ENCODE data around the gene HPS3.

The HPS3 gene

DNA sequence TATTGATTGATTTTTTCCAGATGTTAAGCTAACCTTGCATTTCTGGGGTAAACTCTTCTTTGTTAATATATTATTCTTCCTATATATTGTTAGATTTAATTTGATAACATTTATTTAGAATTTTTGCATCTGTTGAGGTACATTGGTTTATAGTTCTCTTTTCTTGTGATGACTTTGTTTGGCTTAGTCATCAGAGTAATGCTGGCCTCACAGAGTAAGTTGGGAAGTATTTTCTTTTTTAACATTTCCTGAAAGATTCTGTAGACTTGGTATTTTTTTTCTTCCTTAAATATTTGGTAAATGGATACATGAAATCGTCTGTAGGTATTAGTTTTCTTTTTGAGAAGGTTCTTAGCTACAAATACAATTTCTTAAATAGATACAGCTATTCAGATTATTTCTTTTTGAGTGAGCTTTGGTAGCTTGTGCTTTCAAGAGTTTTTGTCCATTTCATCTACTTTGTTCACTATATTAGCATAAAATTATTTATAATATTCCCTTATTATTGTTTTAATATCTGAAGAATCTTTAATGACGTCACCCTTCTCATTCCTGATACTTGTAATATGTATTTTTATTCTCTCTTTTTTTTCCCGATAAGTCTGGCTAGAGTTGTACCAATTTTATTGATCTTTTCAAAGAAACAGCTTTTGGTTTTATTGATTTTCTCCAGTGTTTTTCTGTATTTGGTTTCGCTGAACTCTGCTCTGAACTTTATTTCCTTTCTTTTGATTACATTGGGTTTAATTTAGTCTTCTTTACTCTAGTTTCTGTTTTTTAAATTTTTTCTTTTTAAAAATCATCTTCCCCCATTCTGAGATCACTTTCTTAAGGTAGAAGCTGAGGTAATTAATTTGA lies 6.5 kb upstream of the HPS3 start:
- DNase-seq (ENCODE audit: low read depth), result no peak

DNA sequence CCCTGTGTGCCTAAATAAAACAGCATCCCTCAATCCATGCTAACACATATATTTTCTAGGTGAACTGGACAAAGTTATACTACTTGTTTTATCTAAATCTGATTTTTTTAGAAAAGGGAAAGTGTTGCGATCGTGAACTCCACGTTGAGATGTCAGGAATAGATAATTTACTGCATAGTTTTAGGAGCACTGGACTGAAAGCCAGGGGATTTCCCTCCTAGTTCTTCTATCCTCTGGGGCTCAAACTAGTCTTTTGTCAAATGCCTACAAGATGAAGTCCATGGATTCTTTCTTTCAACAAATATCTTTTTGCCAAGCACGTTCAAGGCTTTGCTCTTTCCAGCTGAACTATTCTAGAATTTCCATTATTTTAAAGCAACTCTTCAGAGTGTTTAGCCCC lies 617 bp upstream of the HPS3 start:
- DNase-seq (ENCODE audit: low read depth), result no peak

DNA sequence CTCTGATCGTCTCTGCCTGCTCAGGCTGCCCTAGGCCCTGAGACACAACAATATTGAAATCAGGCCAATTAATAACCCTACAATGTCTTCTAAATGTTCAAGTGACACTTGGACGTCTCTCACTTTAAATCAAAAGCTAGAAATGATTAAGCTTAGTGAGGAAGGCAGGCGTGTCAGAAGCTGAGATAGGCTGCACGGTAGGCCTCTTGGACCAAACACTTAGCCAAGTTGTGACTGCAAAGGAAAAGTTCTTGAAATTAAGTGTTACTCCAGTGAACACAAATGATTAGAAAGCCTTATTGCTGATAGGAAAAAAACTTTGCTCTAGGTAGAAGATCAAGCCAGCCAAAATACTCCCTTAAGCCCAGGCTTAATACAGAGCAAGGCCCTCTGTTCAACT lies 2.2 kb downstream of the HPS3 start:
- no peak for DNase-seq (ENCODE audit: low read depth)

DNA sequence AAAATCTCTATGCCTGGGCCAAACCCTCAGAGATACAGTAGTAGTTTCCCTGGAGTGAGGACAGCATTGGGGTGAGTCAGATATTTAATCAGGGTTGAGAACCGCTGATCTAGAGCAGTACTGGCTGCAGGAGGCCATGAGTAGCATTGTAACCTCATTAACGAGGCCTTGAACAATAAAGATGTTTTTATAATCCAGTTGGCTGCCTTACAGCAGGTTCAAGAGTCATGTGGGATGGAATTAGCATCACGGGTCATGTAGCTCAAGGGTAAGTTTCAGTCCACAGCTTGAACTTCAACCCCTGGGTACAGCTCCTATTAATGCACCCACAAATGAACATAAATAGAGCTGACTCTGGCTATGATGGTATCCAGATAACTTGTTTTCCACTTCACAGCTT lies 5.1 kb downstream of the HPS3 start:
- DNase-seq (ENCODE audit: low read depth), result no peak

DNA sequence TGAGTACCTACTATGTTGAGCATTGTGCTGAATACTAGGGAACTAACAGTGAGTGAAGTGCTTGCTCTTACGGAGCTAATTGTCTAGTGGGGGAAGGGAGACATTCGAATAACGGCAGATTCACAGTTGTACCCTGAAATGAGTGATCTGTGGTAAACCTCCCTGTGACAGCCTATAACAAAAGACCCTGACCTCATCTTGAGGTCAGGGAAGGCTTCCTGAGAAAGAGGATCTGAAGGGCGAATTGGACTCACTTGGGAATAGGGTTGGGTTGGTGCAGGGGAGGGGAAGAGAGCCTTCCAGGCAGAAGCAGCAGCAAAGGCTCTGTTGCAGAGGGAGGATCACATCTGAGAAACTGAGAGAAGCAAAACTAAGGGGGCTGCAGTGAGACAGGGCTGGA lies 13.2 kb downstream of the HPS3 start:
- DNase-seq (ENCODE audit: low read depth), result no peak

DNA sequence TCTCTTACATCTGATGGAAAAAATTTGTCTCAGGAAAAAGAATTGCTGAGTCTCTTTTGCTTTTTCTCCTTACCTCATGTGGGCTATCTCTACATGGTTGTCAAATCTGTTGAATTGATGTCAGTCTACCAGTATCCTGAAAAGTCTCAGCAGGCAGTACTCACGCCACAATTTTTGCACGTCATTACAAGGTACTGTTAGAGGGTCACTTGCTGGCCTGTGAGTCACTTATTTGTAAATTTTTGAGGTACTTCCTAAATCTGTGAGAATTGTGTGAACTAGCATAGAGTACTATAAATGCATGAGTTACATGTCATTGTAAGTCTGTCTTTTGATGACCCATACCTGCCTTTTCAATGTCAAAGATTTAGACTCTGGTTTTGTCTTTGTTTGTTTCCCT lies 15.9 kb downstream of the HPS3 start:
- no peak for DNase-seq (ENCODE audit: low read depth)

DNA sequence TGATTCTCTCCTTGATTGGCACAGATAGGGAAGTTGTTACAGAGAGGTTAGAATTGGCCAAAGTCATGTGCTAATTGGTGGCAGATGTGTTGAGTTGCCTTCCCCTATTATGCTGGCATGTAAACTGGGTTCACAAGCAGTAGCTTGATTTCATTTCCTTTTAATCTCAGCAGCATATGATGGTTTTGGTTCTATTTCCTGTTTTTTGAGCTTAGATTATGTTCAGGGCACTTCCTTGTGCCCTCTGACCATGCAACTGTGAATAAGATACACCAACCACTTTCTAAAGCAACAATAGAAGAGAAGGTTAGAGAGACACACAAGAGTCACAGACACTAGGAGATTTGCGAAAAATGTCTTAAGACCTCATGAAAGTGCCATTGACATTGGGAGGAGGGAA lies 16.5 kb downstream of the HPS3 start:
- no peak for DNase-seq (ENCODE audit: low read depth)

DNA sequence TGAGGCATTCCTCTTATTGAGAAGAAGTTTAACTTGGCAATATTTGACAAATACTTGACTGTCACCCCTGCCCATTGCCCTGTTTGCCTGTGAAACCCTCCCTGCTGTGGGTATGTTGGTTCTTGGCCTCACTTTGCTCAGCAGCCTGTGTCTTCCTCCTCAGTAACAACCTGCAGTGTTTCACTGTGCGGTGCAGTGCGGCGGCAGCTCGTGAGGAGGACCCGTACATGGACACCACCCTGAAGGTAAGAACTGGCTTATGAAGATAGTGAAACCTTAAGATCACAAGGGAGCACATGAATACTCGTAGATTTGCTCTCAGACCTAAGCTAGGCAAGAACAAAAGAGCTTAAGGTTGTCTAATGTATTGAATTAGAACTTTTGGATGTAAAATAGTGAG lies 21.0 kb downstream of the HPS3 start:
- no peak for DNase-seq (ENCODE audit: low read depth)

DNA sequence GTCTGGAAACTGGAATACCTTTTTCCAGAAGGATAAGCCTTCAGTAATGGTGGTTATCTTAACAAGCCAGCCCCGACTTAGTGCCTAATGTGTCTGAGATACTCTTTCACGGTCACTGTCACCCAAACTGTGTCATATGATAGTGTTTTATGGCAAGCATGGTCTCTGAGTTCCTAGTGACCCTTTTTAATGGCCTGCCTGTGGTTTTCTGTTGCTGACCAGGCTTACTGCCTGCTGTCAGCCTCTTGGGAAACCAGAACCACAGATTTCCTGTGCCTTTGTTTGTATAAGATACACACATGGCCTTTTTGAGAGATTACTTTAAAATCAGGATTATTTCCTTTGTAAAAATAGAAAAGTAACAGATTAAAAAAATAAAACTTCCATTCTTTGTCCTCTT lies 22.4 kb downstream of the HPS3 start:
- DNase-seq (ENCODE audit: low read depth), result no peak

DNA sequence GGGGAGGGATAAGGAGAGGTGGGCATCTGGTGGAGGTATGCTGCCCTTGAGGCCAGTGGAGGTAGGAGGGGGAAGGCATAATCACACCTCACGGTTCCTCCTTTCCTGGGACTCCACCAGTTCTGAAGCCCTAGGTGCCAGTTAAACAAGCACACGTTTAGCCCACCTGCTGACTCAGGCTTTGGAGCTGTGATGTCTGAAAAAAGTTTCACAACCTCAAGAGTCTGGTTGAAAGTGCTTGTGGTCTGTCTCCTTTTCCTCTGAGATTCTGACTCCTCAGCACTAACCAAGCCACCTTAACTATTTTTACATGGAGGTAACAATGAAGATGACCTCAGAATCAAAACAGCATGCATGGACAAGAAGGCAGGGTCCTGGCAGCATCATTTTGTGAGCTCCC lies 23.0 kb downstream of the HPS3 start:
- no peak for DNase-seq (ENCODE audit: low read depth)

DNA sequence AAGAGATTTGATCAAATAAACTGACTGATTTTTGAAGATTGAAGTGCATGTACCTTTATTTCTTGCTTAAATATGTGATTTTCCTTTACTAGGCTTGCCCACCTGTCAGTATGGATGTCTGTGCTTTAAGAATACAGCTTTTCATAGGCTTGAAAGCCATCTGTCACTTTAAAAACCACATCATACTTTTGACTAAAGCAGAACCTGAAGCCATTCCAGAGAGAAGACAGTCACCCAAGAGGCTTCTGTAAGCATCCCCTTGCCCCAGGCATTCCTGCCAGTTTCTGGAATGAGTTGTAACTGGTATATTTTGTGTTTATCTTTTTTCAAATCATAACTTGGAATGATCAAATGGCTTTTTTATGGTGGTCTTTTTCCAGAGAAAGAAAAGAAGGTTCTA lies 24.0 kb downstream of the HPS3 start:
- DNase-seq (ENCODE audit: low read depth), result no peak

DNA sequence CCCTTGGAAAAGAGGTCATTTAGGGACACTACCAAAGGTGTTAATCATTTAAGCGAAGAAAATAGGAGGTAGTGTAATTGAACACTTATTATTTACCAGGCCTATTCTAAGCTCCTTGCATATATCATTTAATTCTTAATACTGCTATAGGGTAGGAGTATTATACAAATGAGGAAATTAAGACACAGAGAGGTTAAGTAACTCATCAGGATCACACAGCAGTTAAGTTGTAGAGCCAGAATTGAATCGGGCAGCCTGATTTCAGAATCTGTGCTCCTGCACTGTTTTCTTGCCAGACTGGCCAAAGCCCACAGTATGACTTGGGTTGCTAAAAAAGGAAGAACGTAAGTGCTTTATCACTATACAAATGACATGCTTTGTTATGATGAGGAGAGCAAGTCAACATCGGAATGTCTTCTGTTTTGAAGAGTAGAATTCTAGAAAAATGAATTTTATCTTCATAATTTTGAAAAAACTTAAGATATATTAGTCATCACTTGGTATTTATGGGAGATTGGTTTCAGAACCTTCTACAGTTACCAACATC lies 31.4 kb downstream of the HPS3 start:
- no peak for DNase-seq (ENCODE audit: low read depth)

DNA sequence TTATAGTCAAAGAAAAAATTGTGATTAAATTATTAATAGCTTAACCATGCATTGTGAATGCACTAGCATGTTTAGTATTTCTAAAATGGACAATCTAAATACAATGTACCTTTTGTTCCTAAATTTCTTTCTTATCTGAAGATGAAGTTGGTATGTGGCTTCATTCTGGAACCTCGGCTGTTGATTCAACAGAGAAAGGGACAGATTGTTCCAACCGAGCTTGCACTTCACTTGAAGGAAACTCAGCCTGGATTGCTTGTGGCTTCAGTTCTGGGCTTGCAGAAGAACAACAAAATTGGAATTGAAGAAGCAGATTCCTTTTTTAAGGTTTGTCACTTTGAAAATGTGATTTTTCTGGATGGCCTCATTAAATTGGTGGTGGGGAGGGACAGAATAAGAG lies 32.6 kb downstream of the HPS3 start:
- no peak for DNase-seq (ENCODE audit: low read depth)

DNA sequence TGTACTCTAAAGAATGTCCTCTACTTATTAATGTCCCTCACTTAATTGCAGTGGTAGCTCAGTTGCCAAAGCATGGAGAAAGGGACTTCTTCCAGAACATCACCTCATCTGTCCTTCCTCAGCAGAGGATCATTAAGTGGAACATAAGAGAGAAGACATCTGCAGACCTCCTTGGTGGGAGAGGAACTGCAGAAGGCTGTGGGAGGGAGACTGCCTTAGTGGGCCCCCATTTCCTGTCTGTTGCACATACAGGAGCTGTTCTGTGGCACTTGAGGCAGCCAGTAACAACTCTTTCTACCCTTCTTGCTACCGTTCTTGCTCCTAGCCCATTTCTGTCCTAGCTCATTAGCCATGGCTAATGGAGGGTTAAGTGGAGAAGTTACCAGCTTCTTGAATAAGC lies 33.6 kb downstream of the HPS3 start:
- DNase-seq (ENCODE audit: low read depth), result no peak

DNA sequence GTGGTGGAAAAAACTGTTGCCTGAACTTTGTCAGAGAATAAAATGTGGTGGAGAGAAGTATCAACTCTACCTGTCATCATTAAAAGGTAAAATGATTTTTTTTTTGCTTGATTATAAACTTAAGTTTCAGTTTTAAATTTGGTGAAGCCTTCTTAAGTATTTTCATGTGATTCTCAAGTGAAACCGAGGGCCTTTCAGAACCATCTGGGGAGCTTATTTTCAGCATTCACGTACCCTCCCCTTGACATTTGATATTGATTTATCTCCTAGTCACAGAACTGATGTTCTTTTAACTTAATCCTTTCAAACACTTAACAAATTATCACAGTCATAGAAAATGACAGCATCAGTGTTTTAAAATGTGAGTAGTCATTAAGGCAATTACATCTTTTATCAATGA lies 38.5 kb downstream of the HPS3 start:
- DNase-seq (ENCODE audit: low read depth), result no peak

DNA sequence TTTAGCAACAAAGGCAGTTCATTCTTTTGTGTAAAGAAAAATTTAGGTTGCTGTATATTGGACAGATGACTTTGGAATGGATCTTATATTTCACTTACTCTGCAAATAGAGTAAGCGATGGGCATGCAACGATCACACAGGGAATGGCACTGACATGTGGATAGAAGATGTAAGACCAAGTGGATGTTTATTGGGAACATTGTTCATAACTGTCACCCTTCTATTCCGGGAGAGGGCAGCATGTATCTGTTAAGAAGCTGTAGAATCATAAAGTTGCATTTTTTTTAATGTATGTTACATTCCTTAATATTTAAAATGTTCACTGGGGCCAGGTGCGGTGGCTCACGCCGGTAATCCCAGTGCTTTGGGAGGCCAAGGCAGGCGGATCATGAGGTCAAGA lies 41.2 kb downstream of the HPS3 start:
- DNase-seq (ENCODE audit: low read depth), result no peak

DNA sequence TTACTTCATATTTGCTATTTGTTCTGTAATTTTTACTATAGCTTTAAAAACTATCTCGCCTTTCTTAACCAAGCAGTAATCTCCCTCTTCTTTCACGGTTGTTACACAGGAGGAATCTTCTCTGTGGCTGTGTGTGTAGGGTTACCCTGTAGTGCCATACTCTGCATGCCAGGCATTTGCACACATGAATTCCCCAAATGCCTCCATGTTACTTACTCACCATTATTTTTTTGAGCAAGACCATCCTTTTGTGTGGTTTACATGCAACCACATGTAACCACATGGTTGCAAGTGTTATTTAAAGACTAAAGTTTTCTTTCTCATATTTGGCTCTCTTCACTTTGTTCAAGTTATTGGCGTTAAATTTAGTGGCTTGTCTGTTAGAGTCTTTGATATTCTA lies 45.5 kb downstream of the HPS3 start:
- no peak for DNase-seq (ENCODE audit: low read depth)

DNA sequence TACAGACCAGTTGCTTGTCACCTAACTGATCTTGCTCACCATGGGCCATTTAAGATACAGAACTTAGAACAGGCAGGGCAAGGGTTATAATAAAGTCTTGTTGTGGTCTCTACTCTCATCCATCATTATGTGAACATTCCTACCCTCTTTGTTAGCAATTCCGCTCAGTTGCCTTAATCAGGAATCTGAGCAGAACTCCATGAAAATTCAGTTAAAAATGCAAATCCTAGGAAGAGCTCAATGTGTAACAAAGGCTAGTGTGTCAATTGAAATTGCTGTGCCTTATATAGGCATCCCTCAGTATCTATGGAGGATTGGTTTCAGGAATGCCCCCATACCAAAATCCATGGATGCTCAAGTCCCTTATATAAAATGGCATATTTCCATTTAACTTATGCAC lies 47.7 kb downstream of the HPS3 start:
- DNase-seq (ENCODE audit: low read depth), result no peak

DNA sequence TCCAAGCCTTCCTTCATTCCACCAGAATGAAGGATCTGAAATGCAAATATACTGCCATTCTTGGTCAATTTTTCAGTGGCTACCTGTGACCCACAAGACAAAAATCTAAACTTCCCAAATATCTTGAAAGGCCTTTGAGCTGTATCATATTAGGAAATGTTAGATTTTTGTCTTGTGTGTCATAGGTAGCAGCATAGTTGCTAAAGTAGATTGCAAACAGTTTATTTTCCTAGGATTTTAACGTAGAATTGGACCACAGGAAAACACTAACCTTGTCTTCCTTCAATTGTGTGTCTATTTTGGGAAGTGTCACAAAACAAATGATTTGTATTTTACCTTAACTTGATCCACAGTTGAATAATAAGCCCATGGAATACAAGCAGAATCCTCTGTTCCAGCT lies 49.8 kb downstream of the HPS3 start:
- no peak for DNase-seq (ENCODE audit: low read depth)

DNA sequence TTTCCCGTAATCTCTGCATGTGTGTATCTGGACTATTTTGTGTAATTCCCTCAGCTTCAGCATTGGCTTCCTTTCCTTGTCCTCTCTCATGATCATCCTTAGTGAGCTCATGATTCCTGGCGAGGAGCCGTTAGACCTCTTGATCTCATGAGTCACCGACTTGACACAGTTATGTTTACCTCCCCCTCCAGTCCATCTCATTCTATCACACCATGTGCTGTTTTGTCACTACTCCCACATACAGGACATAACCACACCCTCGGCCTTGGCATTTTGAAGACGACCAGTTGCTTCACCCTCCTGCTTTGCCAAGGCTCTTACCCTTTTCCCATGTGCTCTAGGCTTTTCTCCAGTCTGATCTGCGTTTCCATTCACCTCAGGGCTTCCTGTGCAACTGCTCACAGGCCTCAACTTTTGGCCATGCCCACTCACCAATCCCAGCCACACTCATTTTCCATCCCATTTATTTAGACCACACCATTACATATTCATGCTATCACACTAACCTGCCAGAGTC lies 50.7 kb downstream of the HPS3 start:
- no peak for DNase-seq (ENCODE audit: low read depth)

DNA sequence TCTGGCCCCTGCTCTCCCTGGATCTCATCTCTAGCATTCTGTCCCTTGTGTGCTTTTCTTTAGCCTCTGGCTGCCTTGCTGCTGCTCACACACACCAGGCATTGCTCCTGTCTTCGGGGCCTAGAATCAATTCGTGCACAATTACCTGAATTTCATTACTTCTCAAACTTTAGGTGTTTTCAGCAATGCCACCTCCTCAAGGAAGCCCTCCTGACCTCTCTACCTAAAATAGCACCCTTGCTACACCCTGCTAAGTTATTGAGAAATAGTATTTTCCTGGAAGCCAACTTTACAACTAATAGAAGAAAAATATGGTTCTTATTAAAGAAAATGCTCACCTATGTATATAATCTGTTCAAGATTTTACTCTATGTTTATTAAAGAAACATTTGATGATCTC lies 51.7 kb downstream of the HPS3 start:
- DNase-seq (ENCODE audit: low read depth), result no peak

DNA sequence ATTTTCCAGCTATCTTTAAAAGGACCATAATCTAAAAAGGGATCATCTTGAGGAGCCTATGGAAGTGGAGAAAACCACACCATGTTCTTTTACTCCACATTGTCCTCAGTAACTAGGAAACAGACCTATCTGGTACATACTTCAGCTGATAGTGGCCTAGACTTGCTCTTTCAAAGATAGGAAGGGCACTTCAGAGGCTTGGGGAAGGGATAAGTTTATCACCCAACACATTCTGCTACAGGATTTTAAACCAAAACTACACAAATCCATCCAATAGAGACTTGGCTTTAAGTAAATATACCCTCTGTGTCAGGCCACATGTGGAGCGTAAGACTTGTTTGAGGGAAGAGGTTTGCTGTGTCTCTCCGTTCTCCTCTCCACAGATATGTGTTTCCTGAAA lies 56.8 kb downstream of the HPS3 start:
- DNase-seq (ENCODE audit: low read depth), result no peak

DNA sequence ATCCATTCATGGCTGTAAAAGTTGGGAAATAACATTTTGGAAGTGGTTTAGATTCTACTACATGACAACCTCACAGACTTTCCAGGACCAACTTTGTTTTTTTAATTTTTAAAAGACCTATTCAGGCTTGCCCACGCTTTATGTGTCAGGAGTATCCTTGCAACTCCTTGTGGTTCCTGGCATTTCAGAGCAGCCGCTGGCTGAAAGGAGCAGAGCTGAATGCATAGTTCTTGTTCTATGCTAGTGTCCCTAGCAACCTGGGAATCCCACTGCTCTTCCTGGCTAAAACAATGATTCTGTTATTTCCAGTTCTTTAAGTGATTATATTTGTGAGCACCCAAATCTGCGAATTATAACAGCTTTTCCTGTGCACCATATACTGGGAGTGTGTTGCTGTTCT lies 57.3 kb downstream of the HPS3 start:
- no peak for DNase-seq (ENCODE audit: low read depth)

DNA sequence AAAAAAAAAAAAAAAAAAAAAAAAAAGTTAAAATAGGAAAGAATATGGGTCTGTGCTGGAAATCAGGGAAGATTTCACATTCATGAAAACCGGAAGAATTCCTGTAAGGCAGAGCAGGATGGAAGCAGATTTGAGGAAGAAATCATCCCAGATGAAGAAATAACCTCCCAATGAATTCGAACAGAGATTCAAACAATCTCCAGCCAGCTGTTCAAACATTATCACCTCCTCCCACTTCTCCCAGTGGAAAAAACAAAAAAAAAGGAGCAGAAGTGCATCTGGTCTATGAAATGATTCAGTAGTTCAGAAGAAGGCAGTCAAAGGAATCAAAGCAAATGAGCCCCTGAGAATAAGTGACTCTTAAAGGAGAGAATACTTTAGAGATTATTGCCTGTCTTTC lies 59.1 kb downstream of the HPS3 start:
- DNase-seq (ENCODE audit: low read depth), result no peak

Measured in stimulated activated CD8-positive, alpha-beta memory T cell treated with anti-CD3 and anti-CD28 coated beads, Interleukin-12 subunit alpha, Interleukin-12 subunit beta, amount 100 ng/mL, for 4 hours (primary cell).